DOHH2 (cell line): Measurements from ENCODE around the gene FAM131A.

Experiments
- H3F3A ChIP-seq: fragments of 200-600 bp; sonication (generic), shearing (Covaris generic); 2 replicates; pipeline ENCODE4 v1.6.0; 2016; ENCODE audit warnings: antibody characterized with exemption, mild to moderate bottlenecking; ENCODE audit not compliant: control insufficient read depth, insufficient read depth
- H3K27ac ChIP-seq: fragments of 200-600 bp; sonication (generic); 2 replicates; pipeline ENCODE4 v1.5.1; 2014; ENCODE audit warnings: low read depth, mild to moderate bottlenecking, low read length, moderate library complexity
- H3K27me3 ChIP-seq: fragments of 200-600 bp; sonication (generic); 2 replicates; pipeline ENCODE4 v1.6.1; 2014; ENCODE audit warnings: mild to moderate bottlenecking, low read length, mixed read lengths; ENCODE audit not compliant: control insufficient read depth
- H3K36me3 ChIP-seq: fragments of 200-600 bp; sonication (generic); 2 replicates; pipeline ENCODE4 v1.6.1; 2014; ENCODE audit warnings: mild to moderate bottlenecking, low read length, moderate library complexity, mixed read lengths; ENCODE audit not compliant: control insufficient read depth
- H3K4me1 ChIP-seq: fragments of 200-600 bp; sonication (generic); 2 replicates; pipeline ENCODE4 v1.6.1; 2014; ENCODE audit warnings: mild to moderate bottlenecking, low read length, mixed read lengths; ENCODE audit not compliant: control insufficient read depth
- H3K4me2 ChIP-seq: fragments of 200-600 bp; sonication (generic); 2 replicates; pipeline ENCODE4 v1.6.0; 2014; ENCODE audit warnings: mild to moderate bottlenecking, low read length, moderate library complexity
- H3K4me3 ChIP-seq: fragments of 200-600 bp; sonication (generic); 2 replicates; pipeline ENCODE4 v1.5.1; 2014; ENCODE audit warnings: mild to moderate bottlenecking, low read length, mixed read lengths
- H3K79me2 ChIP-seq: fragments of 200-600 bp; sonication (generic); 2 replicates; pipeline ENCODE4 v1.6.1; 2014; ENCODE audit warnings: mild to moderate bottlenecking, low read length, mixed read lengths; ENCODE audit not compliant: control insufficient read depth
- H3K9me2 ChIP-seq: fragments of 200-600 bp; sonication (generic); replicated peaks from 2 replicates; pipeline ENCODE4 v1.6.1; 2014; ENCODE audit warnings: mild to moderate bottlenecking, low read length, mixed read lengths; ENCODE audit not compliant: control insufficient read depth
- H3K9me3 ChIP-seq: fragments of 200-600 bp; sonication (generic); 2 replicates; pipeline ENCODE4 v1.6.1; 2014; ENCODE audit warnings: antibody characterized with exemption, low read length, mixed read lengths; ENCODE audit not compliant: control insufficient read depth, insufficient read depth
- H4K20me1 ChIP-seq: fragments of 200-600 bp; sonication (generic); 2 replicates; pipeline ENCODE4 v1.6.0; 2014; ENCODE audit warnings: low read depth, mild to moderate bottlenecking, antibody characterized with exemption, low read length, moderate library complexity; ENCODE audit not compliant: control insufficient read depth, insufficient read depth
- CTCF ChIP-seq: fragments of 200-600 bp; sonication (generic); IDR thresholded peaks from one replicate; pipeline ENCODE4 v1.5.1; 2014; ENCODE audit warnings: antibody characterized with exemption, mild to moderate bottlenecking, low read depth, low read length; ENCODE audit not compliant: poor library complexity, severe bottlenecking
- EZH2phosphoT487 ChIP-seq: fragments of 200-600 bp; sonication (generic); IDR thresholded peaks from 2 replicates; pipeline ENCODE4 v1.6.1; 2017; ENCODE audit warnings: borderline replicate concordance, mild to moderate bottlenecking, antibody characterized with exemption, low read length, moderate library complexity, mixed read lengths

FAM131A gene

DNA sequence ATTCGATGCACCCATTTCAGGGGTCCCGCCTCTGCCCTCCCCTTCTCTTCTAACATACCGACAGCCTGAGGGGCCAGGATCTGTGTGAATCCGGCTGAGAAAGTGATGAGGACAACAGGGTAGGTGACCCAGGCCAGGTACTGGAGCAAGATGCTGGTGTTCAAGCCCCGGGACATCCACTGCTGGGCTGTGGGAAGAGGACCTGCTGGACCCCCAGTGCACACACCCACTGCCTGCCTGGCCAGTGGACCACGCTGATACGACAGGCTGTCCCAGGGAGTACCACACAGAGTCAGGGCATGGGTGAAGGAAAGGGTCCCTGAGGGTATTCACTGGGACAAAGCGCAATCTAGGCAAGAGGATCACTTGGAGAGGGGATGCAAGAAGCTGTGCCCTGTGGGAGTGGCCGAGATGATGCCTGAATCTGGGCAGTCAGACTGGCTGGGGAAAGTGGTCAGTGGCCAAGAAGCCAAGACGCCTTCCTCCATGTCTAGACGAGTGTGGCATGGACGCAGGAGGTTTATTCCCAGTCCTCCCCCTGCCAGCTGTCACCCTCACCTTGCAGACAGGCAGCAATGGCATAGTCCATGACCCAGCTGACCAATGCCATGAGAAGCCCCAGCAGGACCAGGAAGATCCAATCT lies 20.8 kb downstream of the FAM131A start:
- no peak overlapping the region for H3K4me2 ChIP-seq
- H3F3A ChIP-seq = no peaks in the 10 kb centered on the region
- H3K9me2 ChIP-seq = no peaks in the 10 kb centered on the region
- no peaks in the 10 kb centered on the region for H3K27me3 ChIP-seq
- no peak overlapping the region for H3K4me3 ChIP-seq
- peaks cover 13% of the 10 kb centered on the region for H3K79me2 ChIP-seq
- TF ChIP-seq EZH2phosphoT487 (no peak), CTCF (no peak)
- no peaks in the 10 kb centered on the region for H4K20me1 ChIP-seq
- H3K9me3 ChIP-seq = no peaks in the 10 kb centered on the region
- H3K27ac ChIP-seq = no peak overlapping the region
- H3K36me3 ChIP-seq = peaks cover 6% of the 10 kb centered on the region; the same call in 1 of the 2 replicates
- peaks cover 13% of the 10 kb centered on the region for H3K4me1 ChIP-seq

DNA sequence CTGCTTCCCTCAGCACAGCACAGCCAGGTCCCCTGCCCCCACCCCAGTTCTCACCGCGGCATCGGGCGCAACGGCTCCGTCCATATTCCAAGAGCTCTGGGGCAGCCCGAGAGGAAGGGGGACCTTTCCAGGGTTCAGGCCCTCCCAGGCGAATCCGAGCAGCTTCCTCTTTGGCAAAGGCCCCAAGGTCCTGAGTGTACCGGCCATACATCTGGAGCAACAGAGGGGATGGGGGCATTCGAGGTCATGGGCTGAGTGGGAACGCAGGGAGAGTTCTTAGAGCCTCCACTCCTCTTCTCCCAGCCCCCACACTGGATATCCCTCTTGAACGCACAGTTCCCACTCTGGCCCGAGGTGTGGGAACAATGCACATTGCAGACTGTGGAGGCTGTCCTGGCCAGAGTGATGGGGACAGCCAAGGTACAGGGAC lies 21.5 kb downstream of the FAM131A start:
- no peaks in the 10 kb centered on the region for H3K9me3 ChIP-seq
- H3K79me2 ChIP-seq = peaks cover 20% of the 10 kb centered on the region
- H4K20me1 ChIP-seq = no peaks in the 10 kb centered on the region
- no peak overlapping the region for H3K4me3 ChIP-seq
- TF ChIP-seq EZH2phosphoT487 = no peak
- TF ChIP-seq CTCF = no peak
- no peaks in the 10 kb centered on the region for H3K9me2 ChIP-seq
- H3K27ac ChIP-seq = no peak overlapping the region
- no peak overlapping the region for H3K4me2 ChIP-seq
- H3K36me3 ChIP-seq = peaks cover 13% of the 10 kb centered on the region; the same call in 1 of the 2 replicates
- no peaks in the 10 kb centered on the region for H3K27me3 ChIP-seq
- peaks cover 14% of the 10 kb centered on the region for H3K4me1 ChIP-seq
- no peaks in the 10 kb centered on the region for H3F3A ChIP-seq

DNA sequence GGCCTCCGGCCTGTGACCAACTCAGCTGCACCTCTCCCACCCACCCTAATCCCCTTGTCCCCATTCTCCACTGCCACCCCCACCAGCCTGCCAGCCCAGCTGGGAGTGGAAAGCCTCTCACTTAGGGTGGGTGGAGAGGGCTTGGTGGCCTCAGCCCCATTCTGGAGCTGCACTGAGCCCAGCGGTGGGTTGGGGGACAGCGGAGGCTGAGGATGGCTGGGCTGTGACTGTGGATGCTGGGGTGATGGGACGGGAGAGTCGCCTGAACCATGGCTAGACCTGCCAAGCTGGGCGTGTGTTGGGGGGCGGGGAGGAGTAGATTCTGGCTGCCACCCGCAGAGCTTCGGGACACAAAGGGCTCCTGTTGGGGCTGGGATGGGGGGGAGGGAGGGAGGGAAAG lies 22.2 kb downstream of the FAM131A start:
- H3K36me3 ChIP-seq = peaks cover 18% of the 10 kb centered on the region
- TF ChIP-seq CTCF (no peak), EZH2phosphoT487 (no peak)
- no peaks in the 10 kb centered on the region for H3F3A ChIP-seq
- peaks cover 17% of the 10 kb centered on the region for H3K4me1 ChIP-seq
- H3K9me3 ChIP-seq = no peaks in the 10 kb centered on the region
- H3K79me2 ChIP-seq = peaks cover 26% of the 10 kb centered on the region
- H3K27ac ChIP-seq = no peak overlapping the region
- H3K4me3 ChIP-seq = no peak overlapping the region
- H3K27me3 ChIP-seq = no peaks in the 10 kb centered on the region
- H4K20me1 ChIP-seq = peaks cover 2% of the 10 kb centered on the region; the same call in 1 of the 2 replicates
- no peaks in the 10 kb centered on the region for H3K9me2 ChIP-seq
- H3K4me2 ChIP-seq = no peak overlapping the region
